OCI-LY3 (cell line): ENCODE results near the gene FAM156A.
"Not testable (repeated sequence)": the region's sequence is repeated elsewhere in the genome, so short reads cannot be mapped to it uniquely, and the experiment has no call there.

Experiments
- H2AFZ ChIP-seq: fragments of 200-600, 300-600 bp; shearing (Covaris generic); 2 replicates; pipeline ENCODE4 v1.6.0; 2014; ENCODE audit warnings: antibody characterized with exemption, low read depth, low read length
- H3K27ac ChIP-seq: fragments of 200-600, 300-600 bp; sonication (generic); 2 replicates; pipeline ENCODE4 v1.5.1; 2014; ENCODE audit warnings: mild to moderate bottlenecking, low read length, moderate library complexity, mixed read lengths
- H3K27me3 ChIP-seq: fragments of 200-600, 300-600 bp; sonication (generic); 2 replicates; pipeline ENCODE4 v1.6.1; 2014; ENCODE audit warnings: low read depth, low read length, mixed read lengths
- H3K36me3 ChIP-seq: fragments of 200-600, 300-600 bp; sonication (generic); replicated peaks from 2 replicates; pipeline ENCODE3; 2014; ENCODE audit warnings: low read depth, low read length, mixed read lengths
- H3K4me1 ChIP-seq: fragments of 300-600, 200-600 bp; sonication (generic); 2 replicates; pipeline ENCODE4 v1.6.1; 2014; ENCODE audit warnings: low read length, mixed read lengths
- H3K4me2 ChIP-seq: fragments of 200-600, 300-600 bp; sonication (generic); 2 replicates; pipeline ENCODE4 v1.6.1; 2014; ENCODE audit warnings: low read length, mixed read lengths
- H3K4me3 ChIP-seq: fragments of 300-600, 200-600 bp; sonication (generic); 2 replicates; pipeline ENCODE4 v1.5.1; 2014; ENCODE audit warnings: antibody characterized with exemption, mild to moderate bottlenecking, low read length, moderate library complexity
- H3K79me2 ChIP-seq: fragments of 300-600, 200-600 bp; shearing (Covaris generic); 2 replicates; pipeline ENCODE4 v1.6.1; 2014; ENCODE audit warnings: mild to moderate bottlenecking, low read length, mixed read lengths
- H3K9ac ChIP-seq: fragments of 300-600, 200-600 bp; shearing (Covaris generic); 2 replicates; pipeline ENCODE4 v1.6.0; 2014; ENCODE audit warnings: mild to moderate bottlenecking, low read length, moderate library complexity
- H3K9me3 ChIP-seq: fragments of 200-600, 300-600 bp; shearing (Covaris generic); 2 replicates; pipeline ENCODE4 v1.6.1; 2014; ENCODE audit warnings: low read length, mixed read lengths; ENCODE audit not compliant: insufficient read depth
- H4K20me1 ChIP-seq: fragments of 200-600, 300-600 bp; sonication (generic); 2 replicates; pipeline ENCODE4 v1.6.1; 2016; ENCODE audit warnings: low read length, mixed read lengths; ENCODE audit not compliant: insufficient read depth
- CTCF ChIP-seq: fragments of 200-600, 300-600 bp; sonication (generic); IDR thresholded peaks from 2 replicates; pipeline ENCODE4 v1.5.1; 2014; ENCODE audit warnings: antibody characterized with exemption, low read length, low read depth
- EZH2phosphoT487 ChIP-seq: fragments of 200-600 bp; shearing (Covaris generic); IDR thresholded peaks from 2 replicates; pipeline ENCODE4 v1.6.1; 2018; ENCODE audit warnings: antibody characterized with exemption, mixed run types, low read depth

The FAM156A gene

GRCh38 chrX:52933976-52934703 lies 24.2 kb downstream of the FAM156A start:
- Histone ChIP-seq H3K36me3 (no peaks in the 10 kb centered on the region), H3K9me3 (no peaks in the 10 kb centered on the region), H3K4me1 (peaks cover 4% of the 10 kb centered on the region; the same call in 1 of the 2 replicates), H4K20me1 (no peaks in the 10 kb centered on the region), H3K9ac (peak overlapping the region; percentile 99), H2AFZ (peak overlapping the region; percentile 83), H3K4me3 (peak overlapping the region; percentile 100), H3K79me2 (no peaks in the 10 kb centered on the region), H3K4me2 (peak overlapping the region; percentile 98), H3K27ac (peak overlapping the region; percentile 93), H3K27me3 (no peaks in the 10 kb centered on the region)
- TF ChIP-seq CTCF: no peak
- no peak for TF ChIP-seq EZH2phosphoT487

- Histone ChIP-seq H3K4me2 (no peak overlapping the region), H3K4me3 (no peak overlapping the region), H3K79me2 (no peaks in the 10 kb centered on the region)
Measured at GRCh38 chrX:52933213-52933612, 25.1 kb downstream of the FAM156A start.

GRCh38 chrX:52930214-52930613 lies 28.1 kb downstream of the FAM156A start:
- not testable (repeated sequence) for H3K4me3 ChIP-seq, H4K20me1 ChIP-seq, H3K27ac ChIP-seq, H2AFZ ChIP-seq, H3K79me2 ChIP-seq, H3K36me3 ChIP-seq, H3K9ac ChIP-seq, H3K9me3 ChIP-seq, H3K27me3 ChIP-seq, H3K4me2 ChIP-seq
- peaks cover 13% of the 10 kb centered on the region for H3K4me1 ChIP-seq

More at GRCh38 chrX:52933213-52933612, 25.1 kb downstream of the FAM156A start:
- no peaks in the 10 kb centered on the region for H3K27me3 ChIP-seq
- no peaks in the 10 kb centered on the region for H4K20me1 ChIP-seq
- no peaks in the 10 kb centered on the region for H3K9me3 ChIP-seq
- peaks cover 4% of the 10 kb centered on the region; the same call in 1 of the 2 replicates for H3K4me1 ChIP-seq
- H3K9ac ChIP-seq: no peak overlapping the region
- no peak overlapping the region for H3K27ac ChIP-seq
- no peaks in the 10 kb centered on the region for H3K36me3 ChIP-seq
- no peak overlapping the region for H2AFZ ChIP-seq
- TF ChIP-seq CTCF (no peak), EZH2phosphoT487 (no peak)

GRCh38 chrX:52923781-52924241 lies 34.5 kb downstream of the FAM156A start:
- TF ChIP-seq CTCF (no peak), EZH2phosphoT487 (no peak)
- no peaks in the 10 kb centered on the region for H4K20me1 ChIP-seq
- no peaks in the 10 kb centered on the region for H3K27me3 ChIP-seq
- peaks cover 30% of the 10 kb centered on the region for H3K4me1 ChIP-seq
- H3K79me2 ChIP-seq: no peaks in the 10 kb centered on the region
- H2AFZ ChIP-seq: peak overlapping the region; percentile 15; the same call in 1 of the 2 replicates
- H3K27ac ChIP-seq: peak overlapping the region; percentile 65
- H3K4me2 ChIP-seq: peak overlapping the region; percentile 89
- H3K9ac ChIP-seq: peak overlapping the region; percentile 36; the same call in 1 of the 2 replicates
- H3K4me3 ChIP-seq: peak overlapping the region; percentile 60
- H3K9me3 ChIP-seq: no peaks in the 10 kb centered on the region
- H3K36me3 ChIP-seq: no peaks in the 10 kb centered on the region

GRCh38 chrX:52914704-52915103 lies 43.6 kb downstream of the FAM156A start:
- H3K4me1 ChIP-seq, H3K27ac ChIP-seq, H3K9ac ChIP-seq, H3K4me3 ChIP-seq, H2AFZ ChIP-seq, H3K9me3 ChIP-seq, H3K27me3 ChIP-seq, H4K20me1 ChIP-seq, H3K36me3 ChIP-seq, H3K79me2 ChIP-seq, H3K4me2 ChIP-seq: not testable (repeated sequence)

GRCh38 chrX:52913681-52914080 lies 44.6 kb downstream of the FAM156A start:
- not testable (repeated sequence) for H3K36me3 ChIP-seq, H3K4me2 ChIP-seq, H3K79me2 ChIP-seq, H2AFZ ChIP-seq, H4K20me1 ChIP-seq, H3K27me3 ChIP-seq, H3K4me3 ChIP-seq, H3K9me3 ChIP-seq, H3K27ac ChIP-seq, H3K9ac ChIP-seq, H3K4me1 ChIP-seq

GRCh38 chrX:52909313-52909969 lies 48.9 kb downstream of the FAM156A start:
- not testable (repeated sequence) for H3K4me1 ChIP-seq, H3K79me2 ChIP-seq, H3K36me3 ChIP-seq, H3K27me3 ChIP-seq, H4K20me1 ChIP-seq, H3K4me2 ChIP-seq, H3K9me3 ChIP-seq, H3K27ac ChIP-seq, H3K9ac ChIP-seq, H3K4me3 ChIP-seq, H2AFZ ChIP-seq
